Hepatocyte (in vitro differentiated cells): Measurements from ENCODE around the gene NHSL2.
"Not testable (repeated sequence)": the region's sequence is repeated elsewhere in the genome, so short reads cannot be mapped to it uniquely, and the experiment has no call there.

Experiments used
- CTCF ChIP-seq: fragments of 200-600 bp; sonication (generic); IDR thresholded peaks from 2 replicates; pipeline ENCODE4 v1.5.1; 2016; ENCODE audit warnings: antibody characterized with exemption, mild to moderate bottlenecking; ENCODE audit not compliant: poor library complexity
- EZH2 ChIP-seq: fragments of 200-600 bp; sonication (generic); IDR thresholded peaks from 2 replicates; pipeline ENCODE4 v1.6.1; 2016; ENCODE audit warnings: antibody characterized with exemption, mild to moderate bottlenecking, borderline replicate concordance
- EZH2phosphoT487 ChIP-seq: fragments of 200-600 bp; sonication (generic); IDR thresholded peaks from one replicate; pipeline ENCODE4 v1.6.1; 2018; ENCODE audit warnings: antibody characterized with exemption, mild to moderate bottlenecking, low read depth, moderate library complexity; ENCODE audit not compliant: unreplicated experiment, severe bottlenecking

GRCh38 chrX:72058346-72058745 is 147.7 kb downstream of the NHSL2 start:
- TF ChIP-seq CTCF, EZH2, EZH2phosphoT487: not testable (repeated sequence)
